Activated naive CD8-positive, alpha-beta T cell treated with anti-CD3 and anti-CD28 coated beads, Interleukin-2, amount 50 U/mL, for 24 hours (primary cell): ENCODE data around the gene MUC12.
"Not testable (repeated sequence)": the region's sequence is repeated elsewhere in the genome, so short reads cannot be mapped to it uniquely, and the experiment has no call there.

Experiments
- ATAC-seq: fragments of 150-1000 bp; cut with Tn5 transposase; one replicate; pipeline ENCODE4 v1.10.0; 2021
- DNase-seq: peaks from one replicate; pipeline ENCODE4 v3.0.0; 2021
- H3K27ac Mint-ChIP-seq: one replicate; pipeline ENCODE4 v1.8.0; 2021; ENCODE audit warnings: mild to moderate bottlenecking, mixed read lengths
- H3K27me3 Mint-ChIP-seq: one replicate; pipeline ENCODE4 v1.8.0; 2021; ENCODE audit warnings: mixed read lengths
- H3K36me3 Mint-ChIP-seq: one replicate; pipeline ENCODE4 v1.8.0; 2021; ENCODE audit warnings: low read depth, mixed read lengths
- H3K4me1 Mint-ChIP-seq: one replicate; pipeline ENCODE4 v1.8.0; 2021; ENCODE audit warnings: mixed read lengths
- H3K4me3 Mint-ChIP-seq: one replicate; pipeline ENCODE4 v1.8.0; 2021; ENCODE audit warnings: mild to moderate bottlenecking, moderate library complexity, mixed read lengths
- H3K9me3 Mint-ChIP-seq: one replicate; pipeline ENCODE4 v1.8.0; 2021; ENCODE audit warnings: mixed read lengths

The MUC12 gene, protein sequence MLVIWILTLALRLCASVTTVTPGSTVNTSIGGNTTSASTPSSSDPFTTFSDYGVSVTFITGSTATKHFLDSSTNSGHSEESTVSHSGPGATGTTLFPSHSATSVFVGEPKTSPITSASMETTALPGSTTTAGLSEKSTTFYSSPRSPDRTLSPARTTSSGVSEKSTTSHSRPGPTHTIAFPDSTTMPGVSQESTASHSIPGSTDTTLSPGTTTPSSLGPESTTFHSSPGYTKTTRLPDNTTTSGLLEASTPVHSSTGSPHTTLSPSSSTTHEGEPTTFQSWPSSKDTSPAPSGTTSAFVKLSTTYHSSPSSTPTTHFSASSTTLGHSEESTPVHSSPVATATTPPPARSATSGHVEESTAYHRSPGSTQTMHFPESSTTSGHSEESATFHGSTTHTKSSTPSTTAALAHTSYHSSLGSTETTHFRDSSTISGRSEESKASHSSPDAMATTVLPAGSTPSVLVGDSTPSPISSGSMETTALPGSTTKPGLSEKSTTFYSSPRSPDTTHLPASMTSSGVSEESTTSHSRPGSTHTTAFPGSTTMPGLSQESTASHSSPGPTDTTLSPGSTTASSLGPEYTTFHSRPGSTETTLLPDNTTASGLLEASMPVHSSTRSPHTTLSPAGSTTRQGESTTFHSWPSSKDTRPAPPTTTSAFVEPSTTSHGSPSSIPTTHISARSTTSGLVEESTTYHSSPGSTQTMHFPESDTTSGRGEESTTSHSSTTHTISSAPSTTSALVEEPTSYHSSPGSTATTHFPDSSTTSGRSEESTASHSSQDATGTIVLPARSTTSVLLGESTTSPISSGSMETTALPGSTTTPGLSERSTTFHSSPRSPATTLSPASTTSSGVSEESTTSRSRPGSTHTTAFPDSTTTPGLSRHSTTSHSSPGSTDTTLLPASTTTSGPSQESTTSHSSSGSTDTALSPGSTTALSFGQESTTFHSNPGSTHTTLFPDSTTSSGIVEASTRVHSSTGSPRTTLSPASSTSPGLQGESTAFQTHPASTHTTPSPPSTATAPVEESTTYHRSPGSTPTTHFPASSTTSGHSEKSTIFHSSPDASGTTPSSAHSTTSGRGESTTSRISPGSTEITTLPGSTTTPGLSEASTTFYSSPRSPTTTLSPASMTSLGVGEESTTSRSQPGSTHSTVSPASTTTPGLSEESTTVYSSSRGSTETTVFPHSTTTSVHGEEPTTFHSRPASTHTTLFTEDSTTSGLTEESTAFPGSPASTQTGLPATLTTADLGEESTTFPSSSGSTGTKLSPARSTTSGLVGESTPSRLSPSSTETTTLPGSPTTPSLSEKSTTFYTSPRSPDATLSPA (N-terminal part only)

DNA sequence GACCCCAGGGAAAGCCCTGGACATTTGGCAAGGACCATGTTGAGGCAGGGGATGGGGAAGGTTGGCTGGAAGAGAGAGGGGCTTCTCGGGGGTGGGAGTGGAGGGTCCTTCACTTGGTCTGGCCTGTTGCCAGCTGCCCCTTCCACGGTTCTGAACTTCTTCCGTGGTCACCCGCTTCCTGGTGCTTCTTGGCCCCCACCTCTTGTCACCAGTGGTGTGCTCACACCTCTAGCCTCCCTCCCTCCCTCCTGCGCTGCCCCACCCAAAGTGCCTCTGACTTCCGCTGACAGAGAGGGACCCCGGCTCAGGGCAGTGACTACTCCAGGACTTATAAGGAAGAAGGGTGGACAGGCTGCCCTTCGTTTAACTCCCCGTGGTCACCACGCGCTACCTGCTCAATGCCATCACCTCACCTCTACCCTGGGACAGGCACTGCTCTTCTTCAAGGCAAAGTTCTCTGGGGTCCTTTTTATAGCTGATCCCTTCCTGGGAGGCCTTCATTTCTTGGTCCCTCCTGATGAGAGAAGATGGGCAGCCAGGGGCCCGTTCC, at the start of gene MUC12:
Gene MUC12, plus strand, starts transcription at position 500 of the 550 bp plus-strand sequence. CDS start 58 bp downstream, outside the sequence.
- H3K4me3 Mint-ChIP-seq: no peak within 1 kb of the TSS
- H3K27ac Mint-ChIP-seq: no peak within 1 kb of the TSS
- H3K36me3 Mint-ChIP-seq: no peaks in the 10 kb centered on the region
- H3K9me3 Mint-ChIP-seq: peaks cover 1% of the 10 kb centered on the region
- H3K4me1 Mint-ChIP-seq: peaks cover 15% of the 10 kb centered on the region
- no peak for DNase-seq
- H3K27me3 Mint-ChIP-seq: peaks cover 53% of the 10 kb centered on the region
- ATAC-seq: no peak

DNA sequence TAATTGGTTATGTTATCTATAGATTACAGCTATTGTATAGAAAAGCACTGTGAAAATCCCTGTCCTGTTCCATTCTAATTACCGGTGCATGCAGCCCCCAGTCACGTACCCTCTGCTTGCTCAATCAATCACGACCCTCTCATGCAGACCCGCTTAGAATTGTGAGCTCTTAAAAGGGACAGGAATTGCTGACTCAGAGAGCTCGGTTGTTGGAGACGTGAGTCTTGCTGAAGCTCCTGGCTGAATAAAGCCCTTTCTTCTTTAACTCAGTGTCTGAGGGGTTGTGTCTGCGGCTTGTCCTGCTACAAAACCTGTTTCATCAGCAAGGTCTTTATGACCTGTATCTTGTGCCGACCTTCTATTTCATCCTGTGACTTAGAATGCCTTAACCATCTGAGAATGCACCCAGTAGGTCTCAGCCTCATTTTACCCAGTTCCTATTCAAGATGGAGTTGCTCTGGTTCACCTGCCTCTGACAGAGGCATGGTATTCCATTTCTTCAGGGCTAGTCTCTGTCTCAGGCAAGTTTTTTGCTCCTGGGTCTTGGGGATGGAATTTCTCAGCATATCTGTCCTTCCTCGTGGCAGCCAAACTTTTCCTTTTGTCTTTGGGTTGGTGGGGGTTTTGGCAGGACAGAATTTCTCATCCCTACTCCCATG, 49.5 kb upstream of the MUC12 start:
- H3K4me1 Mint-ChIP-seq, DNase-seq, H3K27ac Mint-ChIP-seq, H3K36me3 Mint-ChIP-seq, H3K4me3 Mint-ChIP-seq, ATAC-seq, H3K9me3 Mint-ChIP-seq: not testable (repeated sequence)
- peaks cover 28% of the 10 kb centered on the region for H3K27me3 Mint-ChIP-seq

DNA sequence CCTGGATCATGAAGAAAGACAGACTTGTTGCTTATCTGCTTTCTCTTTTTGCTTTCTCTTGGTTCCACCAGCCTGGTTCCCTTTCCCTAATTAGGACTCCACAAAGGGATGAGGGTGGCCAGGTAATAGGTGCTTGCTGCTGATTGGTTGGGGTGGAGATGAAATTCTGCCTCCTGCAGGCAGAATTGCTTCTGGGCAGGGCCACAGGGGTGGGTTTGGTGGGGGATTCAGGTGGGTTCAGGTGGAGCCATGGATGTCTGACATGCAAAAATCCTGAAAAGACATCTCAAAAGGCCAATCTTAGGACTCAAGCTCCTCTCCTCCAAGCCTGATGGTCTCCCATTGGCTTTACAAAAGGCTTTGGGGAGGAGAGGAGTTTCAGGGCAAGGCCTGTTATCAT, 48.3 kb upstream of the MUC12 start:
- ATAC-seq (no peak), DNase-seq (no peak)
- Mint-ChIP-seq H3K36me3 (no peaks in the 10 kb centered on the region), H3K4me1 (no peaks in the 10 kb centered on the region), H3K27ac (no peak overlapping the region), H3K27me3 (peaks cover 26% of the 10 kb centered on the region), H3K4me3 (no peak overlapping the region), H3K9me3 (no peaks in the 10 kb centered on the region)

DNA sequence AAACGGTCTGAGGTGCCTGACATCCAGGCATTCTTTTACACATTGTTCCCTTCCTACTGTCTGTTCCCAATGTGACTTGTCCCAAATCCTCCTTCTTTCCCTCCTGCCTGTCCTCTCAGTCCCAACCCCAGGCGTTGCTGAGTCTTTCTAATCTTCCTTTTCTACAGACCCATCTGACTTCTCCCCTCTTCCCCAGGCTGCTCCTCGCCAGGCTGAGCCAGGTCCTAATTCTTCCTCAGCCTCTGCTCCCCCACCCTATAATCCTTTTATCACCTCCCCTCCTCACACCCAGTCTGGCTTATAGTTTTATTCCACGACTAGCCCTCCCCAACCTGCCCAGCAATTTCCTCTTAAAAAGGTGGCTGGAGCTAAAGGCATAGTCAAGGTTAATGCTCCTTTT, 45.7 kb upstream of the MUC12 start:
- not testable (repeated sequence) for DNase-seq, H3K9me3 Mint-ChIP-seq, H3K4me1 Mint-ChIP-seq, H3K27ac Mint-ChIP-seq, H3K4me3 Mint-ChIP-seq, H3K36me3 Mint-ChIP-seq, ATAC-seq
- H3K27me3 Mint-ChIP-seq: peaks cover 23% of the 10 kb centered on the region

DNA sequence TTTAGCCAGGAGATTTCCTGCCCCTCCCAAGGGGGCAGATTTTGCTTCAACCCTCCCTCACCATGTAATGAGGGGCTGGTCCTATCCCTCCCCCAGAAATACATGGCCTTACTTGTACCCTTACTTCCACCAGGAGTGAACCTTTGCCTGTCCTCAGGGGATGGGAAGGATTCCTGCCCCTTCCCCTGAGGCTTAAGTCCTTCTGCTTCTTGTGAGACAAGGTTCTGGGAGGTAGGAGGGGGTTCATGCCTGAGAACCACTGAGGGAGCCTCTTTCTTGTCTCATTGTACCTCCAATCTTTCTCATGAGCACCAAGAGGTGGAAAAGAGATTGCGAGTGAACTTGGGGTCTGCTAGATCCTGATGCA, 39.6 kb upstream of the MUC12 start:
- Mint-ChIP-seq H3K9me3 (peaks cover 5% of the 10 kb centered on the region), H3K36me3 (no peaks in the 10 kb centered on the region), H3K27ac (no peak overlapping the region), H3K4me1 (no peaks in the 10 kb centered on the region), H3K27me3 (peaks cover 10% of the 10 kb centered on the region), H3K4me3 (no peak overlapping the region)
- DNase-seq (no peak), ATAC-seq (no peak)

DNA sequence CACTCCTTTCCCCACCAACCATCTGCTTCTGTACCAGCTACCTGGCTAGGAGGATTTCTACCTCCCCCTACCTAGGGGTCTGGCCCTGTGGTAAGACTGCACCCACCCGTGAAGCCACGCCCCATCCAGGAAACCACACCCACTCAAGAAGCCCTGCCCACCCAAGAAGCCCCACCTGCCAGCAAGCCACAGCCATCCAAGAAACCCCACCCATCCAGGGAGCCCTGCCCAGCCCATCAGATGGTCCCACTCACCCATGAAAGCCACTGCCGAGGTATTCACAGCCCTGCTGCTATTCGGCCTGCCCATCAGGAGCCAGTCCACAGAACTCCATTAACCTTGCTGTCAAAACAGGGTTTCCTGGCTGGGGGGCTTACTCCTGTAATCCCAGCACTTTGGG, 35.6 kb upstream of the MUC12 start:
- Mint-ChIP-seq H3K9me3 (peaks cover 5% of the 10 kb centered on the region), H3K4me3 (no peak overlapping the region), H3K4me1 (no peaks in the 10 kb centered on the region), H3K27ac (no peak overlapping the region), H3K36me3 (no peaks in the 10 kb centered on the region), H3K27me3 (peaks cover 18% of the 10 kb centered on the region)
- DNase-seq: no peak
- no peak for ATAC-seq

DNA sequence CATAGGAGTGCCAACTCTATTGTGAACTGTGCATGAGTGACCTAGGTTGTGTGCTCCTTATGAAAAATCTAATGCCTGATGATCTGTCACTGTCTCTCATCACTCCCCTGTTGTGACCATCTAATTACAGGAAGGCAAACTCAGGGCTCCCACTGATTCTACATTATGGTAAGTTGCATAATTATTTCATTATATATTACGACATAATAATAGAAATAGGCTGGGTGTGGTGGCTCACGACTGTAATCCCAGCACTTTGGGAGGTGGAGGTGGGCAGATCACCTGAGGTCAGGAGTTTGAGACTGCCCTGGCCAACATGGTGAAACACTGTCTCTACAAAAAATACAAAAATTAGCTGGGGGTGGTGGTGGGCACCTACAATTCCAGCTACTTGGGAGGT, 34.0 kb upstream of the MUC12 start:
- H3K4me3 Mint-ChIP-seq, DNase-seq, H3K36me3 Mint-ChIP-seq, H3K27ac Mint-ChIP-seq, H3K4me1 Mint-ChIP-seq, H3K9me3 Mint-ChIP-seq, ATAC-seq: not testable (repeated sequence)
- H3K27me3 Mint-ChIP-seq: peaks cover 25% of the 10 kb centered on the region

DNA sequence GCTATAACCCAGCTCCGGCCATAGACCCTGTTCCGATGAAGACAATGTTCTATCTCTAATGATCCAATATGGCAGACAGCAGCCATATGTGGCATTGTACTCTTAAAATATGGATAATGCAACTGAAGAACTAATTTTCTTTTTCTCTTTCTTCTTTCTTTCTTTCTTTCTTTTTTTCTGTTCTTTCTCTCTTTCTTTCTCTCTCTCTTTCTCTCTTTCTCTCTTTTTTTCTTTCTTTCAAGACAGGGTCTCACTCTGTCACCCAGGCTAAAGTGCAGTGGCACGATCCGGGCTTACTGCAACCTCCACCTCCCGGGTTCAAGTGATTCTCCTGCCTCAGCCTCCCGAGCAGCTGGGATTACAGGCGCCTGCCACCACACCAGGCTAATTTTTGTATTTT, 33.2 kb upstream of the MUC12 start:
- peaks cover 22% of the 10 kb centered on the region for H3K27me3 Mint-ChIP-seq
- not testable (repeated sequence) for H3K27ac Mint-ChIP-seq, ATAC-seq, DNase-seq, H3K4me3 Mint-ChIP-seq, H3K9me3 Mint-ChIP-seq, H3K4me1 Mint-ChIP-seq, H3K36me3 Mint-ChIP-seq

DNA sequence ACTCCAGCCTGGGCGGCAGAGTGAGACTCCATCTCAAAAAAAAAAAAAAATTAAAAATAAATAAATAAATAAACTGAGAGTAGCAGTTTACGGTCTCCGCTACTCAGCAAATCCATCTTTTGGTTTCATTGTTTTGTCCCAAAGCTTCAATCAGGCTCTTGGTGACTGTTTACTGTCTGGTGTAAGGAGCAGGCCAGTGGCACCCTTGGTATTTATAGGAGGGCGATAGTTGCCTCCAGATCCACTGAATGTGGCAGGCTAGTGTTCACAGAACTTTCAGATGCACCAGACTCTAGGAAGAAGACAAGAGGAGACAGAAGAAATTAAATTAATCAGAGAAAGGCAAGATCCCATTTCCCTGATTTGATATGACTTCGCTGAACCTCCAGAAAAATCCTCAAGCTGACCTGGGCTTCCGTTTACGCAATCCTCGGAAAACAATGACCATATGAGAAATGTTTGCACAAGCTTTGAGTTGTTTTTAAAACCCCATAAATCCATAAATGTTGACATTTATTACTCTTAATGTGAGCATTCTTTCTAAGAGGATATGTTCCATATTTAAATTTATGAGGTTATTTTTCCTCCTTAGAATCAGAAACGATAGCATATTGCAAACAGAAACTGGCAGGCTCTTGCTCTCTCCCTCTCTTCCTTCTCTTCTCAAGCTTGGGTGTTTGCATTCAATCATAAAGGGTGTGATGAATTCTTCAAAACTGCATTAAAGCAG, 27.2 kb upstream of the MUC12 start:
- peaks cover 4% of the 10 kb centered on the region for H3K9me3 Mint-ChIP-seq
- peaks cover 34% of the 10 kb centered on the region for H3K27me3 Mint-ChIP-seq
- H3K36me3 Mint-ChIP-seq: no peaks in the 10 kb centered on the region
- no peak overlapping the region for H3K27ac Mint-ChIP-seq
- no peaks in the 10 kb centered on the region for H3K4me1 Mint-ChIP-seq
- no peak overlapping the region for H3K4me3 Mint-ChIP-seq
- ATAC-seq (no peak), DNase-seq (no peak)

DNA sequence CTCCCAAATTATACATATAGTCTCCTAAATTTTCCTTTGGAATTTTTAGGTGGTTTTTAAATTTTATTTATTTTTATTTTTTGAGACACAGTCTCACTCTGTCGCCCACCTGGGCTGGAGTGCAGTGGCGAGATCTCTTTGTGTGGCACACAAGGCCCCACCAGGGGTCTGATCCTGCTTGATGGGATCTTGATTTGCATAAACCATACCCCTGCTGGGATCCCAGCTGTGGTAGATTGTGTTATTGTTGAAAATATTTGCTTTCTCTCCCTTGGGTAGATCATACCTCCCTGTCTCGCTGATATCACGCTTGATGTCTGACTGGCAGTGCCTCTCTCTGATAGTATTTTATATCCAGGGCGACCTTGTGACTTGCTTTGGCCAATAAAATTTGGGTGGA, 25.7 kb upstream of the MUC12 start:
- H3K4me1 Mint-ChIP-seq: no peaks in the 10 kb centered on the region
- DNase-seq (no peak), ATAC-seq (no peak)
- H3K9me3 Mint-ChIP-seq: peaks cover 4% of the 10 kb centered on the region
- no peak overlapping the region for H3K4me3 Mint-ChIP-seq
- no peak overlapping the region for H3K27ac Mint-ChIP-seq
- no peaks in the 10 kb centered on the region for H3K36me3 Mint-ChIP-seq
- peaks cover 33% of the 10 kb centered on the region for H3K27me3 Mint-ChIP-seq

DNA sequence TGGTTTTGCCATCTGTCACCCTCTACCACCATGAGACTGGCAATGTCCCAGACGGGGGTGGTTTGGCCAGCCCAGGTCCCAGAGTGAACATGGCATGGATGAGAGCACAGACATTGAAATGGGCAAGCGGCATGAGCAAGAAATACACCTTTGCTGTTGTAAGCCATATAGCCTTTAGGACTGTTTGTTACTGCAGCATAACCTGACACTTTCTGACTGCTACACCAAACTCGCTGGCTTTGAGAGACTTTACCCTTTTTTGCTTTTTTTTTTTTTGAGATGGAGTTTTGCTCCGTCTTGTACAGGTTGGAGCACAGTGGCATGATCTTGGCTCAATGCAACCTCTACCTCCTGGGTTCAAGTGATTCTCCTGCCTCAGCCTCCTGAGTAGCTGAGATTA, 25.2 kb upstream of the MUC12 start:
- ATAC-seq (no peak), DNase-seq (no peak)
- no peak overlapping the region for H3K4me3 Mint-ChIP-seq
- H3K9me3 Mint-ChIP-seq: peaks cover 4% of the 10 kb centered on the region
- H3K27ac Mint-ChIP-seq: no peak overlapping the region
- no peaks in the 10 kb centered on the region for H3K36me3 Mint-ChIP-seq
- H3K27me3 Mint-ChIP-seq: peaks cover 35% of the 10 kb centered on the region
- H3K4me1 Mint-ChIP-seq: no peaks in the 10 kb centered on the region

DNA sequence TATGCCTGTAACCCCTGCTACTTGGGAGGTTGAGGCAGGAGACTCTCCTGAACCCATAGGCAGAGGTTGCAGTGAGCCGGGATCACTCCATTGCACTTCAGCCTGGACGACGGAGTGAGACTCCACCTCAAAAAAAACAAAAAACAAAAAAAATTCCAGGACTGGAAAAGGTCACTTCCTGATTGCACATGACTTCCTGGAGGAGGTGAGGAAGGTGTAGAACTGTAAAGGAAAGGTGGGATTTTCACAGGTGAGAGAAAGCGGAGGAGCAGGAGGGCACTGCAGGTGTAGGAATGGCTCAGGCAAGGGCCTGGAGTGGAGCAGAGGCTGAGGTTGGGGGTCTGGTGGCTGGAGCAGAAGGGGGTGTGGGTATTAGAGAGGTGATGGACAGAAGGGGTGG, 23.3 kb upstream of the MUC12 start:
- Mint-ChIP-seq H3K27ac (no peak overlapping the region), H3K36me3 (no peaks in the 10 kb centered on the region), H3K9me3 (peaks cover 4% of the 10 kb centered on the region), H3K4me1 (no peaks in the 10 kb centered on the region), H3K4me3 (no peak overlapping the region), H3K27me3 (peaks cover 37% of the 10 kb centered on the region)
- ATAC-seq: no peak
- DNase-seq: no peak

DNA sequence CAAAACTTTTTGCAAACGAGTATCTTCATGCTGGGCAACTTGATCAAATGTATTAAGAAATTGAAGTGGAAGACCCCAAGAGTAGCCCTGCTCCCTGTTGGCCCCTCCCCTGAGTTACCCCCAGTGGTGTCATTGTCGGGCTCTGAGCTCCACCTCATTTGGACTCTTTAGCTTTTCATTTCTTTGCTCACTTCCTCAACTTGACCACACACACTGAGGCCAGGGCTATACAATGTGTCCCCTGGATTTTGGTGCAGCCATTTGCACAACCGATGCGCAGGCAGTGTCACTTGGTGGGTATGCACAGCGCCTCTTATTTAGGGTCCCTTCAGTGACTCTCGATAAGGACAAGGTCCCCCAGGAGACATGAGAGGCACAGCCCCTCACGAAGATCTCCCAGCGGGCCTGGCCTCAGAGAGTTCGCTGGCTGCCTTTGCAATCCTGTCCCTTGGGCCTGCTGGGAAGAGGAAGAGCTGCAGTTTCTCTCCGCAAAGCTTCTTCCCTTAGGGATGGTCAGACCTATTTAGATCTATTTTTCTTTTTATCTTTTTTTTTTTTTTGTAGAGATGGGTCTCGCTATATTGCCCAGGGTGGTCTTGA, 22.5 kb upstream of the MUC12 start:
- Mint-ChIP-seq H3K36me3 (no peaks in the 10 kb centered on the region), H3K27me3 (peaks cover 37% of the 10 kb centered on the region), H3K27ac (no peak overlapping the region), H3K4me3 (no peak overlapping the region), H3K4me1 (no peaks in the 10 kb centered on the region), H3K9me3 (peaks cover 4% of the 10 kb centered on the region)
- DNase-seq (no peak), ATAC-seq (no peak)
